ENCODE data around the gene PRUNE2.

GRCh38 chr9:76618762-76619161, 287.2 kb downstream of the PRUNE2 start:
- TF ChIP-seq CTCF (IDR thresholded peaks at IDR 0.05) (no peak), POLR2A (IDR thresholded peaks at IDR 0.05) (no peak)

Measured in Peyer's patch (tissue), 4 donors.